Thyroid gland (tissue), 4 donors: ENCODE data around the gene GNG8.

Experiments used
- CTCF ChIP-seq, 6 experiments: fragments of 200-600 bp in 3 of 6; fragments of 450-650 bp in 3 of 6; sonication (generic) in 3 of 6; IDR thresholded peaks; one replicate each; pipeline ENCODE4 v1.5.1; 2016 to 2019; ENCODE audit warnings: antibody characterized with exemption in 6 of 6, mild to moderate bottlenecking in 2 of 6, inconsistent platforms in 1 of 6, moderate library complexity in 1 of 6
- POLR2A ChIP-seq, 2 donors: fragments of 450-650 bp; IDR thresholded peaks; one replicate each; pipeline ENCODE4 v1.6.1; 2017; ENCODE audit warnings: antibody characterized with exemption in 2 of 2, mild to moderate bottlenecking in 2 of 2, moderate library complexity in 1 of 2

DNA sequence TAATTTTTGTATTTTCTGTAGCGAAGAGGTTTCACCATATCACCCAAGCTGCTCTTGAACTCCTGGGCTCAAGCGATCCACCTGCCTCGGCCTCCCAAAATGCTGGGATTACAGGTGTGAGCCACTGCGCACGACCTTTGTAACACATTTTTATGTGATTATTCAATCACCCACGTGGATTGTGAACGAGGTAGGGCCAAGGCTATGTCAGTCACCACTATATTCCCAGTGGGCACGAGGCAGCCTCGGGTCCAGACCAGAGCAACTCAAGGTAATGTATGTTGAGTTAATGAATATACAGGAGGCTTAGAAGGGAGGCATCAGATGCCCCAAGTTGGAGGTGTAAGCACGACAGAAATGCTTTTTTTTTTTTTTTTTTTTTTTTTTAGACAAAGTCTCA, 20.0 kb downstream of the GNG8 start:
- TF ChIP-seq CTCF (IDR thresholded peaks at IDR 0.05): no peak
- TF ChIP-seq POLR2A (IDR thresholded peaks at IDR 0.05): no peak
